NCI-H1105 treated with DMSO at 0.1 percent for 48 hours (cell line): ENCODE measurements around the gene REXO1.
A peak's percentile ranks its signal among the peaks of the same experiment; 100 is the strongest.
"Not testable (repeated sequence)": the region's sequence is repeated elsewhere in the genome, so short reads cannot be mapped to it uniquely, and the experiment has no call there.

Experiments used
- DNase-seq: peaks from one replicate; lab custom pipeline; 2025; lab: John Stamatoyannopoulos, UW

Gene REXO1, protein sequence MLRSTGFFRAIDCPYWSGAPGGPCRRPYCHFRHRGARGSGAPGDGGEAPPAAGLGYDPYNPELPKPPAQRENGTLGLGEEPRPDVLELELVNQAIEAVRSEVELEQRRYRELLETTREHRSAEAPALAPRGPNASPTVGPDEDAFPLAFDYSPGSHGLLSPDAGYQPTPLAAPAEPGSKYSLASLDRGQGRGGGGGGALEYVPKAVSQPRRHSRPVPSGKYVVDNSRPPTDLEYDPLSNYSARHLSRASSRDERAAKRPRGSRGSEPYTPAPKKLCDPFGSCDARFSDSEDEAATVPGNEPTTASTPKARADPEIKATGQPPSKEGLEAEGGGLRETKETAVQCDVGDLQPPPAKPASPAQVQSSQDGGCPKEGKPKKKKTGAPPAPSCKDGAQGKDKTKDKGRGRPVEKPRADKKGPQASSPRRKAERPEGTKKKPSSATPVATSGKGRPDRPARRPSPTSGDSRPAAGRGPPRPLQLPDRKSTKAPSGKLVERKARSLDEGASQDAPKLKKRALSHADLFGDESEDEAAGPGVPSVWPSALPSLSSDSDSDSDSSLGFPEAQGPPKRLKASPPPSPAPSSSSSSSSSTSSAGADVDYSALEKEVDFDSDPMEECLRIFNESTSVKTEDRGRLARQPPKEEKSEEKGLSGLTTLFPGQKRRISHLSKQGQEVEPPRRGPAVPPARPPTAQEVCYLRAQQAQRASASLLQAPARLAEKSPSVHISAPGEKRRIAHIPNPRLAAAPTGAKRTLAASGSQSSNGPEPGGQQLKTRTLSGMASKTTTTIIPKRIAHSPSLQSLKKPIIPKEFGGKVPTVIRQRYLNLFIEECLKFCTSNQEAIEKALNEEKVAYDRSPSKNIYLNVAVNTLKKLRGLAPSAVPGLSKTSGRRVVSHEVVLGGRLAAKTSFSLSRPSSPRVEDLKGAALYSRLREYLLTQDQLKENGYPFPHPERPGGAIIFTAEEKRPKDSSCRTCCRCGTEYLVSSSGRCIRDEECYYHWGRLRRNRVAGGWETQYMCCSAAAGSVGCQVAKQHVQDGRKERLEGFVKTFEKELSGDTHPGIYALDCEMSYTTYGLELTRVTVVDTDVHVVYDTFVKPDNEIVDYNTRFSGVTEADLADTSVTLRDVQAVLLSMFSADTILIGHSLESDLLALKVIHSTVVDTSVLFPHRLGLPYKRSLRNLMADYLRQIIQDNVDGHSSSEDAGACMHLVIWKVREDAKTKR

DNA sequence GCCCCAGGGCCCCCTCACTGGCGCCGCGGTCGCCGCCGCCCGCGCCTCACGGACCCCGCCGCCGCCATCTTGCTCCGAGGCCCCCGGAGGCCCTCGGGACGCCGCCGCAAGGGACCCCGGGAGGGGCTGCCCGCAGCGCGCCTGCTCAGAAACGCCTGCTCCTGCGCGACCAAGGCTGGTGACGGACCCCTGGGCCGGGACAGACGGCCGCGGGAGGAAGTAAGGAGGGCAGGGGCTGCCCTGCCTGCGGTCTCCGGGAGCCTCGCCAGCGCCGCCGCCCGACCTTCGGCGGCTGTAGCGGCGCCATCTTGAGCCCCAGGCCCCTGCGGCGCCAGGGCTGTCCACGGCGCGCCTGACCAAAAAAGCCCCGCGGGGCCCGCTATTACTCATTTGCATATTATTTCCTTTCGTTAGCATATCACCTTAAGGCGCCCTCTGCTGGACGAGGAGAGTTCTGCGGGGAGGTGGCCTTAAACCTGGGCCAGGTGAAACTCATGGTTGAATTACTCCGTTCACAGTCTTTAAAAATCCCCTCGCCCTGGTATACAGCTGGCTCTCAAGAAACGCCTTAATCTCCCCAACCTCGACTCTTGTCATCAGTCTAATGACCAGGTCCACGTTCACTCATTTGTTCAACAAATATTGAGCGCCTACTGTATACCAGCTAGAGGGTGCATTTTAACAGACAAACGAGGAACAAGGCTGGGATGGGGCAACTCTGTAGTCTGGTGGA is at the start of gene REXO1:
Gene REXO1, minus strand, starts transcription at position 85 of the 733 bp plus-strand sequence. CDS start 125 bp downstream, outside the sequence.
- peak; percentile 94 for DNase-seq

DNA sequence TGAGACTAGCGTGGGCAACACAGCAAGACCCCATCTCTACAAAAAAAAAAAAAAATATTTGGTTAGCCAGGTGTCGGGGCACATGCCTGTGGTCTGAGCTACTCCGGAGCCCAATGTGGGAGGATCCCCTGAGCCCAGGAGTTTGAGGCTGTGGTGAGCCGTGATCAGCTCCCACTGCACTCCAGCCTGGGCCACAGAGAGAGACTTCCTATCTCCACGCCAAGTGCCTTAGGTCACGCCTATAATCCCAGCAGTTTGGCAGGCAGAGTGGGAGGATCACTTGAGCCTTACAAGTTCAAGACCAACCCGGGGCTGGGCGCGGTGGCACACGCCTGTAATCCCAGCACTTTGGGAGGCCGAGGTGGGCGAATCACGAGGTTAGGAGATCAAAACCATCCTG is 48.2 kb upstream of the REXO1 start:
- DNase-seq: no peak

DNA sequence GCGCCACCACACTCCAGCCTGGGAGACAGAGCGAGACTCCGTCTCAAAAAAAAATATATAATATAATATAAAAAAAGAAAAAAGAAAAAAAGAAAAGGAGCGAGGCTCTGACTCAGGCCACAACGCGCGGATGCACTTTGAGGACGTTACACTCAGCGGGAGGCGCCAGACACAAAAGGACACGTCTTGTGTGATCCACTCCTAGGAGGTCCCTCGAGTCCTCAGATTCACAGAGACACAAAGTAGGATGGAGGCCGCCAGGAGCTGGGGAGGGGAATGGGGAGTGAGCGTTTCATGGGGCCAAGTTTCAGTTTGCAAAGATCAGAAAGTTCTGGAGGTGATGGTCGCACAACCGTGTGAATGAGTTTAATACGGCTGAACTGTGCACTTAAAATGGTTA is 45.5 kb upstream of the REXO1 start:
- DNase-seq: no peak

DNA sequence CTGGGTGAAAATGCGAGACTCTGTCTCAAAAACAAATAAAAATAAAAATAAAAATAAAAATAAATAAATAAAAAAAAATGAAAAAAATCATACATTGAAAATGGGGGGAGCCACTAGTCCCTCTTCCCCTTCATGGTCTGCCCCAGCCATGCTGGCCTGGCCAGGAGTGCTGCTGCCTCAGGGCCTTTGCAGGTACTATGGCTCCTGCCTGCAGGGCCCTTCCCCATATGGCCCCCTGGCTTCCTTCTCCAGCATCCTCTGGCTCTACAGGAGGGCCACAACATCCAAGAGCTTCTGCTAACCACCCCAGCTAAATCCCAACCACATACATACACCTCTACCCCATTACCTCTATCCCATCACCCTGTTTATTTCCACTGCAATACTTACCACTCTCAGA is 41.6 kb upstream of the REXO1 start:
- DNase-seq: no peak

DNA sequence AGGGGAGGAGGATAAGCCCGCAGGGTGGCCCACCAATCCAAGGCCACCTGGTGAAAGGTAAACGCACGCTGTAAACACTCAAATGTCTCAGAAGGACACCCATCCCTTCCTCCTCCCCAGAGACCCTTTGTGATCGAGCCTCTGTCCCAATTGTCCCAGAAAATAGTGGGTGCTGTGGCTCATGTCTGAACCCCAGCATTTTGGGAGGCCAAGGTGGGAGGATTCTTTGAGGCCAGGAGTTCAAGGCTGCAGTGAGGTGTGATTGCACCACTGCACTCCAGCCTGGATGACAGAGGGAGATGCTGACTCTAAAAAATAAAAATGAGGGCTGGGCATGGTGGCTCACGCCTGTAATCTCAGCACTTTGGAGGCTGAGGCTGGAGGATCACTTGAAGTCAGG is 40.1 kb upstream of the REXO1 start:
- DNase-seq: no peak

DNA sequence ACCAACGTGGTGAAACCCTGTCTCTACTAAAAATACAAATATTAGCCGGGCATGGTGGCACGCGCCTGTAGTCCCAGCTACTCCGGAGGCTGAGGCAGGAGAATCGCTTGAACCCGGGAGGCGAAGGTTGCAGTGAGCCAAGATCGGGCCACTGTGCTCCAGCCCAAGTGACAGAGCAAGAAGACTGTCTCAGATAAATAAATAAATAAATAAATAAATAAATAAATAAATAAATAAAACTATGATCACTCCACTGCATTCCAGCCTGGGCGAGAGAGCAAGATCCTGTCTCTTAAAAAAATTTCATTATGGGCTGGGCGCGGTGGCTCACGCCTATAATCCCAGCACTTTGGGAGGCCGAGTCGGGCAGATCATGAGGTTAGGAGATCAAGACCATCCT is 38.1 kb upstream of the REXO1 start:
- DNase-seq: not testable (repeated sequence)

DNA sequence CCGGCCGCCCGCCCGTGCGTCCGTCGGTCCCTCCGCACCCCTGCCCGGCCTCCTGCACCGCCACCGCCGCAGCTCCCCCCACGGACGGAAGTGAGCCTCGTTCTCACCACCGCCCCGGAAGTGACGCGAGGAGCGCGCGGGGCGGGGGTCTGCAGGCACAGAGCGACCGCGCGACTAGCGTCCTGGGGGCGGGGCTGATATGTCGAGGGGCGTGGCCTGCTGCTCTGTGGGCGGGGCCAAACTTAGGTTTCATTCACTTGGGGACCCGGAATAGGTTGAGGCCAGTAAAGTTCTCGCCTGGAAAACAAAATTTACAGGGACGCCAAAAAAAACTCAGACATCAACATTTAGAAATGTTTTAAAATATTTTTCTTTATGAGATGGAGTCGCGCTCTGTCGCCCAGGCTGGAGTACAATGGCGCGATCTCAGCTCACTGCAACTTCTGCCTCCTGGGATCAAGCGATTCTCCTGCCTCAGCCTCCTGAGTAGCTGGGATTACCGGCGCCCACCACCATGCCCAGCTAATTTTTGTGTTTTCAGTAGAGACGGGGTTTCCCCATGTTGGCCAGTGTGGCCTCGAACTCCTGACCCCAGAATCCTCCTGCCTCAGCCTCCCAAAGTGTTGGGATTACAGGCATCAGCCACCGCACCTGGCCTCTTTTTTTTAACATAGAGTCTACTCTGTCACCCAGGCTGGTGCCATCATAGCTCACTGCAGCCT is 37.3 kb upstream of the REXO1 start, which contains the start of gene ABHD17A:
Gene ABHD17A, minus strand, starts transcription at position 99 of the 722 bp plus-strand sequence. CDS start 3,930 bp downstream, outside the sequence.
- DNase-seq: peak; percentile 85

DNA sequence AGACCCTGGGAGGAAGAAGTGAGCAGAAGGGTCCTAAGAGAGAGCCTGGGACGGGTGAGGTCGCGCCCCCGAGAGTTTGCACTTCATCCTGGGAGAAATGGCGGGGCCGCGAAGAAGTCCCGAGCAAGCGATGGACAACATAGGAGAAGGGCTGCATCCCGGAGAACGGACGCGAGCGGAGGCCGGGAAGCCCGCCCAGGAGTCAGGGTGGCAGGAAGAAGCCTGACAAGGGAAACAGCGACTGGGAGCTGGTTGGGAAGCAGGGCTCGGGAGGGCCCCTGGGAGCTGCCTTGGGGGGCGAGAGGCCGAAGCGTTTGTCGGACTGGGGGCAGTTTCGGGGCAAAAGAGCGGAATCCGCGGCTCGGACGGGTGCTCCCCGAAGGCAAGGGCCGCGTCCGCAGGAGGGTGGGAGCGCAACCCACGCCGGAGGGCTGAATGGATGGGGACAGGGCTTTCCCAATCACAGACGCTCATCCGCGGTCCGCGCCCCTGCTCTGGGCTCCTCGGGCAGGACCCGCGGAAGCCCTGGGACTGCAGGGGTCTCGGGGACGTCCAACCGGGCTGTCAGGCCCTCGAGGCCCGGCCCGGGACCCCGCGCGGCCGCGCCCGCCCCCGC is 36.5 kb upstream of the REXO1 start:
- DNase-seq: no peak

DNA sequence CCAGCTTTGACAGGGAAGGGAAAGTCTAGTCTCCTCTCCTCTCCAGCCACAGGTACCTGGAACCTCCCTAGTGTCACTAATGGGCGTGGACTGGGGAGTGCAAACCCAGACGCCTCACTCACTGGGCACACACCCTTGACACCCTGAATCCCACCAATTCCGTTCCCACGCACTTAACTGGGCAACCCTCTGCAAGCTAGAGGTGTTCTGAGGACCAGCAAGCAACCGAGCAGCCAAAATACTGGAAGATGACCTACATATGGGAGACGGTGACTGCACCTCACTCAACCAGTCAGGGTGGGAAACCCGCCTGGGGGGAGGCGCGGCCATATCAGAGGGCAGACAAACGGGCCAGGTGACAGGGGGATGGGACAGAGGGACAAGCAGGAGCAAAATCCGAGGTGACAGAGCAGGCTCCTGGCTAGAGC is 36.0 kb upstream of the REXO1 start:
- DNase-seq: no peak

DNA sequence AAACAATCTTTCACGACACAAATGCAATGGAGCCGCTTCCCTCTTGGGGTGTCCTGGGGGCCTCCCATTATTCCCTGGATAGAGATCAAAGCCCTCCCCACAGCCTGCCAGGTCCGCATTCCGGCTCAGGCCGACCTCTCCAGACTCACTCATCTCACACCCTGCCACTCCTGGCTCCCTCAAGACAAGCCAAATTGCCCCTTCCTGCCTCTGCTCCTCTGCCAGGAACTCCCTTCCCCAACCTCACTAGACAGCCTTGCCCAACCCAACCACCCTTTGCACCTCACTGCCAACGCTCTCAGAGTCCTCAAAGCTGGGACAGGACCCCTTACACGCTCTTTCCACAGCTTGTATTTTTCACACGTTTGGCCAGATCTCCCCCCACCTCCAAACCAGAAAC is 35.5 kb upstream of the REXO1 start:
- no peak for DNase-seq

DNA sequence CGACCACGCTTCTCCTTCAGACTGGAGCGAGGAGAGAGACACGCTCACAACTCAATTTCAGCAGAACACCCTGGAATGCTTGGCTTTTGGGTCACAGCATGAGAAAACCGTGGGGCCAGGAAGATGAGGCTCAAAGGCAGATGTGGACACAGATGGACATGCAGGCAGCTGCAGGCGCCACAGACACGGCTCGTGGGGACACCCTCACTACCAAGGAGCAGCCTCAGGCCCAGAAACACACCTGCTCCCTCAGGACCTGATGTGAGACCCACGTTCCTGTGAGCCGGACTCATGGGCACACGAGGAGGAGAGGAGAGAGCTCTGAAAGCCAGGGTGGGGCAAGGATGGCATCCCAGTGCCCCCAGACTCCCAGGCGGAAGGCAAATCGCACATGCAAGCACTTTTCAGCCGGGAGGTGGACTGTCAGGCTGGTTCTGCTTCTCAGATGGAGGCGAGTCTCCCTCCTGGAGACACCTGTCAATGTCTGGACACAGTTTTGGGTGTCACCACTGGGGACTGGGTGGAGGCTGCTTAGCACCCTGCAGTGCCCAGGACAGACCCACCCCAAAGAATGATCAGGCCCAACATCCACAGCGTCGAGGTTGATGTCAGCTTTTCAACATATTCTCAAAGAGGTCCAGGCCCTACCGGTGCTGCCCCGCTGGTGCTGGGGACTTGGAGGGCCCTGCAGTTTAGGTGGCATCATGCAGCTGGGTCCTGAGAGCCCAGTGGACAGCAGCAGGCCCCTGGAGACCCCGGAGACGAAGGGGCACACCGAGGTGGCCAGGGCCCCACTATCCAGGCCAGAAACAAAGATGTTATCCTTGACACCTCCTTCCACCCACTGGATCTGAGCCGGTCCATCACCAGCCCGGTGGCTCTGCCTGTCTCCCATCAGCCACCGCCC is 34.8 kb upstream of the REXO1 start:
- no peak for DNase-seq

DNA sequence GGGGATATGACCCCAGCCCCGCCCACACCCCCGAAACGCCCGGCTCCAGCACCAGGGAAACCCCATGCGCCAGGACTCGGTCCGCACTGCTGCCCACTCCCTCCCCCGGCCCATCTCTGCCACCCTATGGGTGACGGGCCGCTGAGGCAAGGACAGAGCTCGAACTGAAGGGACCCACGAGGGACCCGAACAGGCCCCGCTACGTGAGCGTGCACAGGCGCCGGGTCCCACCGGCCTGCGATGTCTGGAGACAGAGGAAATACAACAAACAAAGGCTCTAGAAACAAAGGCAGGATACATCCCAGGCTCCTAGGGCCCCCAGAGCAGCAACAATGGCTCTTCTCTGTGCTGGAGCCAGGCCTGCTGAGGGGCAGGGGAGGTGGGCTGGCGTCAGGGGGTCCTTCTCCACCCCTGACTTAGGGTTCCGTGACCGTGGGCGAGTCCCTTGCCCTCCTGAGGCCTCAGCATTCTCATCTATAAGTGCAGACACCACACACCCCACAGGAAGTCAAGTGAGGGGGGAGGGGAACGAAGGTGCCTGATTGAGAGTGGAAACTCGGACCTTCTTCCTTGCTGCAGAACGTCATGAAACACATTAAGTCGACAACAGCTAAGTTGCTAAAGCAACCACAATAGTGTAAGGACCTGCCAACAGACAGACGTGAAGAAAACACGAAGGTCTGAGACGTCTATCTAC is 34.0 kb upstream of the REXO1 start:
- no peak for DNase-seq

DNA sequence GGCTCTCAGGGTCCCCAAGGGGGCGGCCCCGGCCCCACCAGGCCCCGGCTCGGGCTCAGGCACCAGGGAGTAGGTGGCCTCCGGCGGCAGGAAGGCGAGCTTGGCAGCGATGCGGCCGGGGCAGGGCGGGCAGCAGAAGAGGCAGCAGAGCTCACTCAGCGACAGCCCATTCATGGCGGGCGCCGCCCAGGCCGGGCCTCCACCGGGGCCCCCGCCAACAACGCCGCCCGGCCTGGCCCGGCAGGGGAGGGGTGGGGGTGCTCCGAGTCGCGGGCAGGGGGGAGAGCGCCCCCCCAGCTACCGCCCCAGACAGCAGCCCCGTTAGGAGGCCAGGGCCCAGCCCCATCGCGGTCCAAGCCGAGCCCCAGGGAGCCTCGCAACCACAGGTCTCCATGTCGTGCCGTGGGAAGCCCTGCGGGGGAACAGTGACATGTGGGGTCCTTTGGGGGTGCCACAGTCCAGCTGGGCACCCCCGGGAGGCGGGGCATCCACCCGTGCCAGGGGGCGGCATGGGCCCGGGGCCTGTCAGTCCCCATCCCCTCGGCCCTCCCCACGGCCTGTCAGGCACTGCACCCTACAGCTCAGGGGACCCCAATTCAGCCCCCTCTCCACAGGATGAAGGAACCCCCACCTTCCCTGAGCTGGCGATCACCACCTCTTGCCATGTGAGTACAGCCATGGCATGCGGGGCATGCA is 33.3 kb upstream of the REXO1 start:
- DNase-seq: not testable (repeated sequence)

DNA sequence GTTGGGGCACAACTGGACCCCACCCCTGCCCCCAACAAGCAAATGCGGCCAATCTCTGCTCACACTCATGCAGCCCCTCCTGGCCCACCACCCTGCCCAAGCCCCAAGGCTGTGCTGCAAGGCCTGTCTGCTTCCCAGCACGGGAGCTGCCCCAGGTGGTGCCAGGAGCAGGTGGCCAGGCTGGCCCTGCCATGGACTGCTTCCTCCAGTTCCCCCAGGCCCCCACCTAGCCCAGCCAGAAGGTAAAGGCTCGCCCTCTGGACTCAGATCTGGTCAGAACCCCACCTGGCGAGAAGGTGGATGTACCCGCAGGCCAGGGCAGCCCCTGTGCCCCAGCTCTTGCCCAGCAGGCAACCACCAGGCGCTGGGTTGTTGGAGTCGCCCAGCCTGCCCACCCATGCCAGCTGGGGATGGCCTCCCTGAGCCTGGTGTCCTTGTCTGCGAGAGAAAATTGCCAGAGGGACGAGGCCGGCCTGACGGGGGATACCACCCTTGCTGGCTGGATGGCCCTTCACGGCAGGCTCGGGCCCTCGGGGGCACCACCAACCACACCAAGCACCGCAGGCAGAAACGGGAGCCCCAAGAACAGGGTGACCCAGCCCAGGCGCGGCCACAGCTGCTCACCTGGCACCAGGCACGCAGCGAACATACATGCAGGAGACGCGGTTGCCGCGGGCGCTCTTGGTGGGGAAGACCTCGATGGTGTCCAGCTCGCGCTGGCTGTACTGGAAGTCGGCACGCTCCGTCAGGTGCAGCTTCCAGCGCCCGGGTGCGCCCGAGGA is 32.5 kb upstream of the REXO1 start:
- no peak for DNase-seq

DNA sequence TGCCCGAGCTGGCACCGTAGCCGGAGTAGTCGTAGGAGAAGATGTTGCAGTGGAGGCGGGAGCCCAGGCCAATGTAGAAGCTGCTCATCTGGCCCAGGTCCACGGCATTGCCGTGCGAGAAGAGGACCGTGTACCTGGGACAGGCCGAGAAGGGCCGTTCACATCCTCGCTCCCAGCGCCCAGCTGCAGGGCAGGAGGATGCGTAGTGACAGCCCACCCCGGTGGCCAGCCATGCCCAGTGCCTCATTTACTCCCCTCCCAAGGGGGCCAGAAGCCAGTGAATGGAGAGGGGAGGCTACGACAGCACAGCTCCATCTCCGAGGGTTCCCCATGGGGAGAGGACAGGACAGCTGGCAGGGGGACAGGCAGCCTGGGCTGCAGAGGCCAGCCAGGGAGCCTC is 31.7 kb upstream of the REXO1 start:
- DNase-seq: not testable (repeated sequence)

DNA sequence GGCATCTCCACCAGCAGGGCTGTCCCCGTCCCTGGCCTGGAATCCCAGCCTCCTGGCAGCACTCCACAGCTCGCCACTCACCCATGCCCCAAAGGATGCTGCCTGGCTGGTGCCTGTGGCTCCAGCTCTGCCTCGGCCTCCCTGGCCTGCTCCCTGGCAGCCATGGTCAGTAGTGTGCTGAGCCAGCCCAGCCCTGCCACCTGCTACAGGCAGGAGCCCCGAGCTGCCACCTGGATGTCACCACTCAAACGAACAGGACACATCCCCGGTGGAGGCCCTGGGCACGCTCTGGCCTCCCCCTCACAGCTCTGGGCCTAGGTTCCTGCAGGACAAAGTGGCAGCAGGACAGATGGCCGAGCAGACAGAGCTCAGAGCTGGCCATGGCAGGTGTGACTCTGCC is 30.3 kb upstream of the REXO1 start:
- not testable (repeated sequence) for DNase-seq

DNA sequence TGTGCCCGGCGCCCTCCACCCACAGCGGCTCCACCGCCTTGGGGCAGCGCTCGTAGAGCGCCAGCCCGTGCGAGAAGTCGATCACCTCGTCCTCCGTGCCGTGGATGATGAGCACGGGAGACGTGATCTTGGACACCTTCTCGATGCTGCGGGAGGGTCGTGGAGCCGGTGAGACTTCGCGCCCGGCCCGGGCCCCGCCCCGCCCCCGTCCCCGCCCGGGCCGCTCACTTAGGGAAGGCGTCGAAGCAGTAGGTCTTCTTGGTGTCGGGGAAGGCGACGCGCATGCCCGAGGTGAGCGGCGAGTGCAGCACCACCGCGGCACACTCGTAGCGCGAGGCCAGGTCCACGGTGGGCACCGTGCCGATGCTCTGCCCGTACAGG is 29.0 kb upstream of the REXO1 start:
- peak; percentile 21 for DNase-seq
